ENCODE data around the gene RPS10.

DNA sequence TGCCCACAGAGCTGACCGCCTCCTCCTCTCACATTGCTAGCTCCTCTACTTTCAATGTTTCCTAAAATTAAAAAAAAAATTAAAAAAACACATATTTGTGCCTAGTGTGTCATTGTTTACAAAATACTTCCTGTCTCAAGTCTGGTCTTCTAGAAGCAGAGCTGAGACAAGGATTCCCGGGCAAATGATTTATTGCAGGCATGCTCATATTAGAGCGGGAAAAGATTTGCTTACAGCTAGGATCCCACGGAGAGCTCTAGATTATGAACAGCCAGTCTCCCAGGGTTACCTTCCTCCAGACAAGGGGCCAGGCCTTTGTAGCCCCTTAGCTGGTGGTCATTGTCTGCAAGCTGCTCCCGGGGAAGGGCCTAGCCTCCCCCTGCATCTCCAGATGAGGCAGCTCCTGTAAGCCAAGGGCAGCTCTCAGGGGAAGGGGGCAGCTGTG is 49.4 kb upstream of the RPS10 start:
- TF ChIP-seq, protein P1, sequence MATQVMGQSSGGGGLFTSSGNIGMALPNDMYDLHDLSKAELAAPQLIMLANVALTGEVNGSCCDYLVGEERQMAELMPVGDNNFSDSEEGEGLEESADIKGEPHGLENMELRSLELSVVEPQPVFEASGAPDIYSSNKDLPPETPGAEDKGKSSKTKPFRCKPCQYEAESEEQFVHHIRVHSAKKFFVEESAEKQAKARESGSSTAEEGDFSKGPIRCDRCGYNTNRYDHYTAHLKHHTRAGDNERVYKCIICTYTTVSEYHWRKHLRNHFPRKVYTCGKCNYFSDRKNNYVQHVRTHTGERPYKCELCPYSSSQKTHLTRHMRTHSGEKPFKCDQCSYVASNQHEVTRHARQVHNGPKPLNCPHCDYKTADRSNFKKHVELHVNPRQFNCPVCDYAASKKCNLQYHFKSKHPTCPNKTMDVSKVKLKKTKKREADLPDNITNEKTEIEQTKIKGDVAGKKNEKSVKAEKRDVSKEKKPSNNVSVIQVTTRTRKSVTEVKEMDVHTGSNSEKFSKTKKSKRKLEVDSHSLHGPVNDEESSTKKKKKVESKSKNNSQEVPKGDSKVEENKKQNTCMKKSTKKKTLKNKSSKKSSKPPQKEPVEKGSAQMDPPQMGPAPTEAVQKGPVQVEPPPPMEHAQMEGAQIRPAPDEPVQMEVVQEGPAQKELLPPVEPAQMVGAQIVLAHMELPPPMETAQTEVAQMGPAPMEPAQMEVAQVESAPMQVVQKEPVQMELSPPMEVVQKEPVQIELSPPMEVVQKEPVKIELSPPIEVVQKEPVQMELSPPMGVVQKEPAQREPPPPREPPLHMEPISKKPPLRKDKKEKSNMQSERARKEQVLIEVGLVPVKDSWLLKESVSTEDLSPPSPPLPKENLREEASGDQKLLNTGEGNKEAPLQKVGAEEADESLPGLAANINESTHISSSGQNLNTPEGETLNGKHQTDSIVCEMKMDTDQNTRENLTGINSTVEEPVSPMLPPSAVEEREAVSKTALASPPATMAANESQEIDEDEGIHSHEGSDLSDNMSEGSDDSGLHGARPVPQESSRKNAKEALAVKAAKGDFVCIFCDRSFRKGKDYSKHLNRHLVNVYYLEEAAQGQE (IDR thresholded peaks at IDR 0.05; ENCODE audit: unreplicated experiment) = no peak
- TF ChIP-seq, protein P2, sequence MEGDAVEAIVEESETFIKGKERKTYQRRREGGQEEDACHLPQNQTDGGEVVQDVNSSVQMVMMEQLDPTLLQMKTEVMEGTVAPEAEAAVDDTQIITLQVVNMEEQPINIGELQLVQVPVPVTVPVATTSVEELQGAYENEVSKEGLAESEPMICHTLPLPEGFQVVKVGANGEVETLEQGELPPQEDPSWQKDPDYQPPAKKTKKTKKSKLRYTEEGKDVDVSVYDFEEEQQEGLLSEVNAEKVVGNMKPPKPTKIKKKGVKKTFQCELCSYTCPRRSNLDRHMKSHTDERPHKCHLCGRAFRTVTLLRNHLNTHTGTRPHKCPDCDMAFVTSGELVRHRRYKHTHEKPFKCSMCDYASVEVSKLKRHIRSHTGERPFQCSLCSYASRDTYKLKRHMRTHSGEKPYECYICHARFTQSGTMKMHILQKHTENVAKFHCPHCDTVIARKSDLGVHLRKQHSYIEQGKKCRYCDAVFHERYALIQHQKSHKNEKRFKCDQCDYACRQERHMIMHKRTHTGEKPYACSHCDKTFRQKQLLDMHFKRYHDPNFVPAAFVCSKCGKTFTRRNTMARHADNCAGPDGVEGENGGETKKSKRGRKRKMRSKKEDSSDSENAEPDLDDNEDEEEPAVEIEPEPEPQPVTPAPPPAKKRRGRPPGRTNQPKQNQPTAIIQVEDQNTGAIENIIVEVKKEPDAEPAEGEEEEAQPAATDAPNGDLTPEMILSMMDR (conservative IDR thresholded peaks at IDR 0.05; ENCODE audit: low read depth in 2 of 2) = no peak
- TF ChIP-seq POLR2AphosphoS5 (IDR thresholded peaks at IDR 0.05; ENCODE audit: low read depth) (no peak), EZH2 (IDR thresholded peaks at IDR 0.05; ENCODE audit: low read depth, unreplicated experiment) (no peak), CREB1 (CRISPR knock-in tag; IDR thresholded peaks at IDR 0.05; ENCODE audit: low read depth) (no peak), EZH2phosphoT487 (IDR thresholded peaks at IDR 0.05; ENCODE audit: unreplicated experiment) (no peak), JUNB (IDR thresholded peaks at IDR 0.05; ENCODE audit: unreplicated experiment) (no peak)

All from GM23338 (cell line).